IPS DF 19.7 (cell line): ENCODE measurements around the gene LRP6.

Experiments
- DNase-seq: peaks from one replicate; pipeline ENCODE4 v3.0.0-alpha.2; 2013; ENCODE audit warnings: low read depth, low spot score

Gene LRP6

GRCh38 chr12:12214635-12215131, 52.2 kb downstream of the LRP6 start:
- no peak for DNase-seq

- DNase-seq: no peak
Measured at GRCh38 chr12:12214201-12214600, 52.6 kb downstream of the LRP6 start.

GRCh38 chr12:12212769-12213168, 54.1 kb downstream of the LRP6 start:
- no peak for DNase-seq

- no peak for DNase-seq
Measured at GRCh38 chr12:12210983-12211382, 55.9 kb downstream of the LRP6 start.

GRCh38 chr12:12210416-12210815, 56.4 kb downstream of the LRP6 start:
- DNase-seq: no peak

- no peak for DNase-seq
Measured at GRCh38 chr12:12209675-12210074, 57.2 kb downstream of the LRP6 start.

GRCh38 chr12:12209043-12209442, 57.8 kb downstream of the LRP6 start:
- no peak for DNase-seq

- DNase-seq: no peak
Measured at GRCh38 chr12:12207746-12208145, 59.1 kb downstream of the LRP6 start.

- no peak for DNase-seq
Measured at GRCh38 chr12:12206776-12207388, 60.0 kb downstream of the LRP6 start.

GRCh38 chr12:12202747-12203146, 64.1 kb downstream of the LRP6 start:
- no peak for DNase-seq

- no peak for DNase-seq
Measured at GRCh38 chr12:12202105-12202504, 64.7 kb downstream of the LRP6 start.

- no peak for DNase-seq
Measured at GRCh38 chr12:12201274-12201758, 65.5 kb downstream of the LRP6 start.

GRCh38 chr12:12200363-12200762, 66.5 kb downstream of the LRP6 start:
- DNase-seq: no peak

- no peak for DNase-seq
Measured at GRCh38 chr12:12198124-12198523, 68.7 kb downstream of the LRP6 start.

GRCh38 chr12:12197128-12197527, 69.7 kb downstream of the LRP6 start:
- no peak for DNase-seq

GRCh38 chr12:12195516-12195915, 71.3 kb downstream of the LRP6 start:
- DNase-seq: no peak

- DNase-seq: no peak
Measured at GRCh38 chr12:12195081-12195480, 71.8 kb downstream of the LRP6 start.

GRCh38 chr12:12194206-12194605, 72.6 kb downstream of the LRP6 start:
- DNase-seq: no peak

GRCh38 chr12:12191008-12191407, 75.8 kb downstream of the LRP6 start:
- no peak for DNase-seq

- DNase-seq: no peak
Measured at GRCh38 chr12:12190087-12190809, 76.6 kb downstream of the LRP6 start.

GRCh38 chr12:12185414-12185813, 81.4 kb downstream of the LRP6 start:
- no peak for DNase-seq

GRCh38 chr12:12182703-12183365, 84.0 kb downstream of the LRP6 start:
- no peak for DNase-seq

- no peak for DNase-seq
Measured at GRCh38 chr12:12181511-12181910, 85.3 kb downstream of the LRP6 start.
